ENCODE data around the gene FAM78A. TPM values are rescaled to one million over a fixed set of nuclear protein-coding genes. Genes with fewer than 3 reads are reported as not detected.

FAM78A gene
- total RNA-seq, 1 donor from 2014 or later: 0.73 TPM

DNA sequence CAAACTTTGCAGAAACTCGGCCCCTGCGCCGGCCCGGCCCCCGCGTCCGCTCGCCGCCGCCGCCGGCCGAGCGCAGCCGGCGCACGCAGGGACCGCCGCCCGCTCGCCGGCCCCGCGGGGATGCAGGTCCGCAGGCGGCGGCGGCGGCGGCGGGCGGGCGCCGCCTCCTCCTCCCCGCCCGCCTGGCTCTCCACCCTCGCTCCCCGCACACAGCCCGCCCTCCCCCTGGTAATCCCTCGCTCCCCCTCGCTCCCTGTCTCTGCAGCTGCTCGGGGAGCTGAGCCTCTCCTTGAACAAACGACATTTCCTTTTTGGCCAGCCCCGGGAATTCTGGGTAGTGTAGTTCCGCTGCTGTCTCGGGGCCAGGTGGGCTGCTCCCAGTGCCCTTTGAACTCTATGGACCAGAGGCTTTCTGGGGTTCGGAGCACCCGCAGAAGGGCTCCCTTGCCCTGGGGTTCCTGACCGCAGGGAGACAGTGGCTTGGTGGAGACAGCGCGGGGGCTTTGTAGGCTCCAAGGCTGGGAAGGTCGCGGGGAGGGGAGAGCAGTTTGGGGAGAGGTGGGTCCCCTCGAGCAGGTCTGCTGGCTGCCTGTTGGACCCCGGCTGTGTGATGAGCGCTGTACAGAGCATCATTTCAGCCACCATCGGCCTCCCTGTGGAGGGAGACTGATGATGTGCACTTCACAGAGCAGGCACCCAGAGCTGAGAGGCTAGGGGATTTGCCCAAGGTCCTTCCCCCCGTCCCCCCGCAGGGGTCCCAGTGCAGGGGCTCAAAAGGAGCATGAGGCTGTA is 1.8 kb upstream of the FAM78A start:
- FAIRE-seq (no peak), DNase-seq (ENCODE audit: low read depth) (peak; percentile 68)
- H3K36me3 Mint-ChIP-seq (ENCODE audit: low read depth, unreplicated experiment): peaks cover 4% of the 10 kb centered on the region
- H3K4me1 ChIP-seq (ENCODE audit: insufficient read depth, low read length): no peaks in the 10 kb centered on the region
- no peaks in the 10 kb centered on the region for H3K36me3 ChIP-seq (ENCODE audit: insufficient read depth, low read length)
- H3K9ac ChIP-seq (ENCODE audit: low read length): no peak overlapping the region
- H3K27ac Mint-ChIP-seq (ENCODE audit: unreplicated experiment): no peak overlapping the region
- H3K9me3 ChIP-seq (ENCODE audit: insufficient read depth, low read depth, low read length): no peaks in the 10 kb centered on the region
- peak overlapping the region; percentile 77 for H3K4me2 ChIP-seq (ENCODE audit: low read length)
- peak overlapping the region; percentile 39 for H3K4me3 ChIP-seq (ENCODE audit: insufficient read depth, low read depth, low read length)
- no peak overlapping the region for H2AFZ ChIP-seq (ENCODE audit: low read depth, low read length)
- peaks cover 34% of the 10 kb centered on the region for H3K27me3 ChIP-seq (ENCODE audit: insufficient read depth, low read length)
- H4K20me1 ChIP-seq (ENCODE audit: insufficient read depth, low read length): peaks cover 5% of the 10 kb centered on the region
- TF ChIP-seq EZH2 (IDR thresholded peaks at IDR 0.05; ENCODE audit: insufficient read depth, low read length) (no peak), CTCF (IDR thresholded peaks at IDR 0.05; ENCODE audit: insufficient read depth, low read depth, low read length) (no peak)
- no peak overlapping the region for H3K27ac ChIP-seq (ENCODE audit: low read depth, low read length)
- no peaks in the 10 kb centered on the region for H3K9me3 Mint-ChIP-seq (ENCODE audit: unreplicated experiment)
- H3K79me2 ChIP-seq (ENCODE audit: insufficient read depth, low read length): no peaks in the 10 kb centered on the region
- H3K4me3 Mint-ChIP-seq (ENCODE audit: unreplicated experiment): peak overlapping the region; percentile 79
- peaks cover 2% of the 10 kb centered on the region for H3K4me1 Mint-ChIP-seq (ENCODE audit: low read depth, unreplicated experiment)
- H3K27me3 Mint-ChIP-seq (ENCODE audit: low read depth, unreplicated experiment): peaks cover 57% of the 10 kb centered on the region

- H3K27me3 ChIP-seq (ENCODE audit: insufficient read depth, low read length): peaks cover 34% of the 10 kb centered on the region
- H3K36me3 ChIP-seq (ENCODE audit: insufficient read depth, low read length): no peaks in the 10 kb centered on the region
- Mint-ChIP-seq H3K4me1 (ENCODE audit: low read depth, unreplicated experiment) (peaks cover 2% of the 10 kb centered on the region), H3K4me3 (ENCODE audit: unreplicated experiment) (no peak overlapping the region), H3K9me3 (ENCODE audit: unreplicated experiment) (no peaks in the 10 kb centered on the region), H3K36me3 (ENCODE audit: low read depth, unreplicated experiment) (peaks cover 4% of the 10 kb centered on the region), H3K27ac (ENCODE audit: unreplicated experiment) (no peak overlapping the region), H3K27me3 (ENCODE audit: low read depth, unreplicated experiment) (peaks cover 60% of the 10 kb centered on the region)
- no peaks in the 10 kb centered on the region for H3K79me2 ChIP-seq (ENCODE audit: insufficient read depth, low read length)
- DNase-seq (ENCODE audit: low read depth) (no peak), FAIRE-seq (no peak)
- H3K4me1 ChIP-seq (ENCODE audit: insufficient read depth, low read length): no peaks in the 10 kb centered on the region
- H3K9me3 ChIP-seq (ENCODE audit: insufficient read depth, low read depth, low read length): no peaks in the 10 kb centered on the region
- H4K20me1 ChIP-seq (ENCODE audit: insufficient read depth, low read length): peaks cover 5% of the 10 kb centered on the region
- H3K4me2 ChIP-seq (ENCODE audit: low read length): peak overlapping the region; percentile 77
- peak overlapping the region; percentile 39 for H3K4me3 ChIP-seq (ENCODE audit: insufficient read depth, low read depth, low read length)
- H3K9ac ChIP-seq (ENCODE audit: low read length): no peak overlapping the region
- TF ChIP-seq CTCF (IDR thresholded peaks at IDR 0.05; ENCODE audit: insufficient read depth, low read depth, low read length): no peak
- peak; percentile 24 for TF ChIP-seq EZH2 (IDR thresholded peaks at IDR 0.05; ENCODE audit: insufficient read depth, low read length)
- H2AFZ ChIP-seq (ENCODE audit: low read depth, low read length): no peak overlapping the region
- H3K27ac ChIP-seq (ENCODE audit: low read depth, low read length): no peak overlapping the region
These were observed 1.1 kb upstream of the FAM78A start for GRCh38 chr9:131277287-131277909.

DNA sequence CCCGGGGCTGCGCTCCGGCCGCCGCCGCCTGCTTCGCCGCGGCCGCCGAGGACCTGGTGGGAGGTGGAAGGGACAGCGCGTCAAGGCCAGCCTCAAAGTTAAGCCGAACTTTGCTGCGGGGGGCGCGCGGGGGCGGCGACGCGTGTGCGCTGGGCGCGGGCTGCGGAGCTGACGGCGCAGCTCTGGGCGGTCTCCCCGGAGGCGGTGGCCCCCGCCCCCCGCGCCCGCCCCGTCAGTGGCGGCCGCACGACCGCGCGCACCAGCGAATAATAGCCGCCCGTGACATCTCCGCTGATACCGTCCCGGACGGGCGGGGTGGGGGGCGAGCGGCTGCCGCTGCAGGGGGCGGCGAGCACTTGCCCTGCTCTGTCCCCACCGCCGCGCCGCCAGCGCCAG is 579 bp upstream of the FAM78A start:
- Histone ChIP-seq H3K4me1 (ENCODE audit: insufficient read depth, low read length) (no peaks in the 10 kb centered on the region), H2AFZ (ENCODE audit: low read depth, low read length) (no peak overlapping the region), H3K9me3 (ENCODE audit: insufficient read depth, low read depth, low read length) (no peaks in the 10 kb centered on the region), H3K27ac (ENCODE audit: low read depth, low read length) (no peak overlapping the region), H3K4me2 (ENCODE audit: low read length) (peak overlapping the region; percentile 77), H3K4me3 (ENCODE audit: insufficient read depth, low read depth, low read length) (no peak overlapping the region), H4K20me1 (ENCODE audit: insufficient read depth, low read length) (no peaks in the 10 kb centered on the region), H3K79me2 (ENCODE audit: insufficient read depth, low read length) (no peaks in the 10 kb centered on the region), H3K27me3 (ENCODE audit: insufficient read depth, low read length) (peaks cover 29% of the 10 kb centered on the region), H3K9ac (ENCODE audit: low read length) (no peak overlapping the region), H3K36me3 (ENCODE audit: insufficient read depth, low read length) (no peaks in the 10 kb centered on the region)
- peaks cover 55% of the 10 kb centered on the region for H3K27me3 Mint-ChIP-seq (ENCODE audit: low read depth, unreplicated experiment)
- H3K9me3 Mint-ChIP-seq (ENCODE audit: unreplicated experiment): no peaks in the 10 kb centered on the region
- TF ChIP-seq CTCF (IDR thresholded peaks at IDR 0.05; ENCODE audit: insufficient read depth, low read depth, low read length): no peak
- peak; percentile 72 for TF ChIP-seq EZH2 (IDR thresholded peaks at IDR 0.05; ENCODE audit: insufficient read depth, low read length)
- H3K4me1 Mint-ChIP-seq (ENCODE audit: low read depth, unreplicated experiment): peaks cover 2% of the 10 kb centered on the region
- peaks cover 4% of the 10 kb centered on the region for H3K36me3 Mint-ChIP-seq (ENCODE audit: low read depth, unreplicated experiment)
- no peak overlapping the region for H3K27ac Mint-ChIP-seq (ENCODE audit: unreplicated experiment)
- no peak for FAIRE-seq
- no peak overlapping the region for H3K4me3 Mint-ChIP-seq (ENCODE audit: unreplicated experiment)
- DNase-seq (ENCODE audit: low read depth): no peak

Data from astrocyte (in vitro differentiated cells and primary cell).